WI38 (cell line): ENCODE measurements around the gene ADK.
"Not testable (repeated sequence)": the region's sequence is repeated elsewhere in the genome, so short reads cannot be mapped to it uniquely, and the experiment has no call there.

Experiments used
- H3K4me3 ChIP-seq: 2 replicates; pipeline ENCODE4 v1.5.1; 2011; ENCODE audit warnings: low read depth, mild to moderate bottlenecking, control low read depth, low read length
- CTCF ChIP-seq: IDR thresholded peaks from 2 replicates; pipeline ENCODE4 v1.5.1; 2012; ENCODE audit warnings: low read depth, mild to moderate bottlenecking, control low read depth, low read length

Gene ADK

GRCh38 chr10:74123081-74123480 is 27.9 kb upstream of the ADK start:
- no peak for TF ChIP-seq CTCF

GRCh38 chr10:74133923-74134820 is 16.8 kb upstream of the ADK start:
- no peak for TF ChIP-seq CTCF
- H3K4me3 ChIP-seq = no peak overlapping the region

More at GRCh38 chr10:74123081-74123480, 27.9 kb upstream of the ADK start:
- no peak overlapping the region for H3K4me3 ChIP-seq

GRCh38 chr10:74135452-74135851 is 15.6 kb upstream of the ADK start:
- TF ChIP-seq CTCF = no peak
- no peak overlapping the region for H3K4me3 ChIP-seq

- TF ChIP-seq CTCF = no peak
These were observed 13.0 kb upstream of the ADK start for GRCh38 chr10:74137992-74138391.

GRCh38 chr10:74138596-74138995 is 12.4 kb upstream of the ADK start:
- not testable (repeated sequence) for H3K4me3 ChIP-seq

More at GRCh38 chr10:74137992-74138391, 13.0 kb upstream of the ADK start:
- no peak overlapping the region for H3K4me3 ChIP-seq

- no peak overlapping the region for H3K4me3 ChIP-seq
These were observed 11.0 kb upstream of the ADK start for GRCh38 chr10:74139981-74140380.

GRCh38 chr10:74140553-74140952 is 10.5 kb upstream of the ADK start:
- no peak overlapping the region for H3K4me3 ChIP-seq
- TF ChIP-seq CTCF = no peak

More at GRCh38 chr10:74139981-74140380, 11.0 kb upstream of the ADK start:
- no peak for TF ChIP-seq CTCF

- TF ChIP-seq CTCF = no peak
- no peak overlapping the region for H3K4me3 ChIP-seq
These were observed 5.9 kb upstream of the ADK start for GRCh38 chr10:74145133-74145532.

- not testable (repeated sequence) for H3K4me3 ChIP-seq
These were observed 4.0 kb upstream of the ADK start for GRCh38 chr10:74146980-74147379.
